SU-DHL-6 (cell line): Measurements from ENCODE around the gene PXN.

Source experiments
- H2AFZ ChIP-seq: fragments of 200-600 bp; sonication (generic); 2 replicates; pipeline ENCODE4 v1.6.1; 2014; ENCODE audit warnings: low read depth, mild to moderate bottlenecking, moderate library complexity, mixed read lengths, antibody characterized with exemption, low read length; ENCODE audit not compliant: severe bottlenecking
- H3F3A ChIP-seq: fragments of 200-600 bp; shearing (Covaris generic); 2 replicates; pipeline ENCODE4 v1.6.0; 2016; ENCODE audit warnings: antibody characterized with exemption, mild to moderate bottlenecking; ENCODE audit not compliant: insufficient read depth
- H3K27ac ChIP-seq: fragments of 200-600 bp; sonication (generic); 2 replicates; pipeline ENCODE4 v1.5.1; 2016; ENCODE audit warnings: low read depth, mild to moderate bottlenecking, low read length, moderate library complexity, mixed read lengths
- H3K27me3 ChIP-seq: fragments of 200-600 bp; sonication (generic), shearing (Covaris generic); 2 replicates; pipeline ENCODE4 v1.6.0; 2014; ENCODE audit warnings: mild to moderate bottlenecking, low read length
- H3K36me3 ChIP-seq: fragments of 200-600 bp; sonication (generic); 2 replicates; pipeline ENCODE4 v1.6.1; 2014; ENCODE audit warnings: mild to moderate bottlenecking, low read length, mixed read lengths
- H3K4me2 ChIP-seq: fragments of 300-600, 200-600 bp; shearing (Covaris generic), sonication (generic); 2 replicates; pipeline ENCODE4 v1.6.0; 2014; ENCODE audit warnings: low read length, low read depth, mild to moderate bottlenecking; ENCODE audit not compliant: poor library complexity, severe bottlenecking
- H3K4me3 ChIP-seq: fragments of 200-600 bp; sonication (generic); 2 replicates; pipeline ENCODE4 v1.5.1; 2014; ENCODE audit warnings: antibody characterized with exemption, low read length, mild to moderate bottlenecking, mixed read lengths; ENCODE audit not compliant: insufficient read depth, poor library complexity, severe bottlenecking
- H3K79me2 ChIP-seq: fragments of 200-600 bp; sonication (generic); 2 replicates; pipeline ENCODE4 v1.6.1; 2014; ENCODE audit warnings: mild to moderate bottlenecking, low read length, moderate library complexity; ENCODE audit not compliant: insufficient read depth
- H3K9ac ChIP-seq: fragments of 200-600 bp; sonication (generic); 2 replicates; pipeline ENCODE4 v1.7.0; 2014; ENCODE audit warnings: mild to moderate bottlenecking, low read length
- H3K9me2 ChIP-seq: fragments of 200-600 bp; sonication (generic); replicated peaks from 2 replicates; pipeline ENCODE4 v1.6.1; 2014; ENCODE audit warnings: low read length; ENCODE audit not compliant: insufficient read depth
- H3K9me3 ChIP-seq: fragments of 200-600 bp; sonication (generic); 2 replicates; pipeline ENCODE4 v1.6.1; 2014; ENCODE audit warnings: low read length, mixed read lengths; ENCODE audit not compliant: insufficient read depth
- H4K20me1 ChIP-seq: fragments of 200-600 bp; sonication (generic); 2 replicates; pipeline ENCODE4 v1.6.1; 2014; ENCODE audit warnings: low read depth, mild to moderate bottlenecking, antibody characterized with exemption, low read length, moderate library complexity, mixed read lengths
- CTCF ChIP-seq: fragments of 200-600 bp; sonication (generic); IDR thresholded peaks from one replicate; pipeline ENCODE4 v1.5.1; 2017; ENCODE audit warnings: antibody characterized with exemption, mild to moderate bottlenecking, low read length, moderate library complexity; ENCODE audit not compliant: insufficient read depth, poor library complexity, severe bottlenecking
- EZH2phosphoT487 ChIP-seq: fragments of 200-600 bp; sonication (generic), shearing (Covaris generic); conservative IDR thresholded peaks from 2 replicates; pipeline ENCODE4 v1.6.1; 2018; ENCODE audit warnings: mild to moderate bottlenecking, antibody characterized with exemption, low read length, moderate library complexity, mixed read lengths

The PXN gene

GRCh38 chr12:120172053-120172452 is 93.5 kb downstream of the PXN start:
- H3K36me3 ChIP-seq, result peaks cover 18% of the 10 kb centered on the region
- no peaks in the 10 kb centered on the region for H4K20me1 ChIP-seq
- H3K4me3 ChIP-seq, result no peak overlapping the region
- H3K9me3 ChIP-seq, result no peaks in the 10 kb centered on the region
- peaks cover 18% of the 10 kb centered on the region for H3F3A ChIP-seq
- H3K9me2 ChIP-seq, result no peaks in the 10 kb centered on the region
- no peak overlapping the region for H3K9ac ChIP-seq
- no peak for TF ChIP-seq EZH2phosphoT487
- no peak for TF ChIP-seq CTCF
- no peak overlapping the region for H2AFZ ChIP-seq
- no peak overlapping the region for H3K4me2 ChIP-seq
- H3K27ac ChIP-seq, result no peak overlapping the region
- no peaks in the 10 kb centered on the region for H3K27me3 ChIP-seq
- no peaks in the 10 kb centered on the region for H3K79me2 ChIP-seq

- Histone ChIP-seq H2AFZ (no peak overlapping the region), H3K27me3 (no peaks in the 10 kb centered on the region), H3K4me3 (no peak overlapping the region), H4K20me1 (no peaks in the 10 kb centered on the region), H3K36me3 (peaks cover 14% of the 10 kb centered on the region), H3K79me2 (no peaks in the 10 kb centered on the region), H3K9me2 (no peaks in the 10 kb centered on the region), H3K4me2 (no peak overlapping the region), H3K9me3 (no peaks in the 10 kb centered on the region), H3K27ac (no peak overlapping the region), H3F3A (peaks cover 25% of the 10 kb centered on the region), H3K9ac (no peak overlapping the region)
- TF ChIP-seq EZH2phosphoT487 (no peak), CTCF (no peak)
Observed at GRCh38 chr12:120170631-120171030, 94.9 kb downstream of the PXN start.

GRCh38 chr12:120169946-120170345 is 95.6 kb downstream of the PXN start:
- peaks cover 32% of the 10 kb centered on the region for H3F3A ChIP-seq
- TF ChIP-seq EZH2phosphoT487 (no peak), CTCF (no peak)
- H3K36me3 ChIP-seq, result peaks cover 14% of the 10 kb centered on the region
- no peaks in the 10 kb centered on the region for H3K79me2 ChIP-seq
- no peaks in the 10 kb centered on the region for H3K9me2 ChIP-seq
- H4K20me1 ChIP-seq, result no peaks in the 10 kb centered on the region
- no peak overlapping the region for H2AFZ ChIP-seq
- no peaks in the 10 kb centered on the region for H3K9me3 ChIP-seq
- no peak overlapping the region for H3K9ac ChIP-seq
- H3K4me2 ChIP-seq, result no peak overlapping the region
- no peaks in the 10 kb centered on the region for H3K27me3 ChIP-seq
- no peak overlapping the region for H3K27ac ChIP-seq
- no peak overlapping the region for H3K4me3 ChIP-seq
